Lower leg skin (tissue), 3 donors: ENCODE data around the gene CCDC8.
"Not testable (repeated sequence)": the region's sequence is repeated elsewhere in the genome, so short reads cannot be mapped to it uniquely, and the experiment has no call there.

Experiments
- POLR2A ChIP-seq, 2 donors: fragments of 450-650 bp; IDR thresholded peaks; one replicate each; pipeline ENCODE4 v1.6.1; 2016 to 2017; ENCODE audit warnings: antibody characterized with exemption in 2 of 2, mild to moderate bottlenecking in 1 of 2, moderate library complexity in 1 of 2
- TF ChIP-seq, protein P1 (sequence below), 3 donors: fragments of 450-650 bp; IDR thresholded peaks; one replicate each; pipeline ENCODE4 v1.5.1; 2016; ENCODE audit warnings: antibody characterized with exemption in 3 of 3, mild to moderate bottlenecking in 3 of 3, moderate library complexity in 2 of 3

GRCh38 chr19:46433470-46433869, 20.1 kb upstream of the CCDC8 start:
- TF ChIP-seq, protein P1, sequence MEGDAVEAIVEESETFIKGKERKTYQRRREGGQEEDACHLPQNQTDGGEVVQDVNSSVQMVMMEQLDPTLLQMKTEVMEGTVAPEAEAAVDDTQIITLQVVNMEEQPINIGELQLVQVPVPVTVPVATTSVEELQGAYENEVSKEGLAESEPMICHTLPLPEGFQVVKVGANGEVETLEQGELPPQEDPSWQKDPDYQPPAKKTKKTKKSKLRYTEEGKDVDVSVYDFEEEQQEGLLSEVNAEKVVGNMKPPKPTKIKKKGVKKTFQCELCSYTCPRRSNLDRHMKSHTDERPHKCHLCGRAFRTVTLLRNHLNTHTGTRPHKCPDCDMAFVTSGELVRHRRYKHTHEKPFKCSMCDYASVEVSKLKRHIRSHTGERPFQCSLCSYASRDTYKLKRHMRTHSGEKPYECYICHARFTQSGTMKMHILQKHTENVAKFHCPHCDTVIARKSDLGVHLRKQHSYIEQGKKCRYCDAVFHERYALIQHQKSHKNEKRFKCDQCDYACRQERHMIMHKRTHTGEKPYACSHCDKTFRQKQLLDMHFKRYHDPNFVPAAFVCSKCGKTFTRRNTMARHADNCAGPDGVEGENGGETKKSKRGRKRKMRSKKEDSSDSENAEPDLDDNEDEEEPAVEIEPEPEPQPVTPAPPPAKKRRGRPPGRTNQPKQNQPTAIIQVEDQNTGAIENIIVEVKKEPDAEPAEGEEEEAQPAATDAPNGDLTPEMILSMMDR (IDR thresholded peaks at IDR 0.05) = not testable (repeated sequence)
- not testable (repeated sequence) for TF ChIP-seq POLR2A (IDR thresholded peaks at IDR 0.05)
